Activated CD4-positive, alpha-beta T cell treated with anti-CD3 and anti-CD28 coated beads, Interleukin-2, amount 10 ng/mL, durations not matched to agents 7 days and 5 days (primary cell): ENCODE measurements around the gene MAPK9. TPM values are rescaled to one million over a fixed set of nuclear protein-coding genes. Genes with fewer than 3 reads are reported as not detected.

Experiments used
- CTCF ChIA-PET: fragments of 350-600 bp; sonication (Branson Sonifier 250); formaldehyde crosslinking; loops from one replicate; lab custom pipeline; 2021; ENCODE audit warnings: antibody characterized with exemption; lab: Charles Lee
- POLR2A ChIA-PET: fragments of 350-600 bp; sonication (Branson Sonifier 250); formaldehyde crosslinking; loops from one replicate; lab custom pipeline; 2021; ENCODE audit warnings: antibody characterized with exemption; lab: Charles Lee
- DNase-seq: peaks from one replicate; pipeline ENCODE4 v3.0.0-alpha.2; 2020
- H3K27ac Mint-ChIP-seq: one replicate; pipeline ENCODE4 v1.8.0; 2021; ENCODE audit warnings: mild to moderate bottlenecking, moderate library complexity, mixed read lengths
- H3K27me3 Mint-ChIP-seq: one replicate; pipeline ENCODE4 v1.8.0; 2021; ENCODE audit warnings: mixed read lengths
- H3K36me3 Mint-ChIP-seq: one replicate; pipeline ENCODE4 v1.8.0; 2021; ENCODE audit warnings: low read depth, mixed read lengths
- H3K4me1 Mint-ChIP-seq: one replicate; pipeline ENCODE4 v1.8.0; 2021; ENCODE audit warnings: mixed read lengths
- H3K4me3 Mint-ChIP-seq: one replicate; pipeline ENCODE4 v1.8.0; 2021; ENCODE audit warnings: mild to moderate bottlenecking, moderate library complexity, mixed read lengths
- H3K9me3 Mint-ChIP-seq: one replicate; pipeline ENCODE4 v1.8.0; 2021; ENCODE audit warnings: mixed read lengths
- total RNA-seq, 2 experiments: library from RNA; stranded (reverse); gene quantifications; one replicate each; pipeline ENCODE4 v1.2.3, GENCODE V29; 2021

Gene MAPK9
- total RNA-seq, 2 experiments from 2014 or later = 39.6 to 47.6 TPM

DNA sequence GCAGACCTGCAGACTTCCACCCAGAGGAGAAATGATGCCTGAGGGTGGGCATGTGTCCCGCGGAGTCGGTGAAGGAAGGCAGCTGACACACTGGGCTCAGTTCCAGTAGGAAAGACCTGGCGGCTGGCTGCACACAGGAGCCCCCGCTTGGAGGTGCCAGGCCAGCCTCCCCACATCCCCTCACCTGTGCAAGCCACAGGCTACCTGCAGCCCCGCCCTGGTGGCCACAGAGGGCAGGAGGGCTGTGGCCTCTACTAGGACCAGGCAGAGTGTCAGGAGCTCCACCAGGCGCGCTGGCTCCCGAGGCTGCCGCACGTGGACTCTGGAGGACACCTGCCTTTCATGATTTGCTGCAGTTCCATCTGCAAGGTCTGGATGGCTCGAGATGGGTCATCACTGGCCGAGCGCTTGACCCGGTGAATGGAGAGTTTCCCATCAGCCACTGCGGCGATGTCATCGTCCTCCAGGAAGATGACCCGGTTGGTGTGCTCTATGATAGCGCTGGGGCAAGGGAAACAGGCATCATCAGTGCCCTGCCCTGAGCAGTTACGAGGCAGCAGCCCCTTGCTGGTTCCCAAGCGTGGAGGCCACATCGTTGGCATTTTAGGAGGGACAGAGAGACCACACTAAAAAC, 26.7 kb upstream of the MAPK9 start:
- ChIA-PET CTCF (interaction anchor here (1.6 kb wide), 1 partner anchor 25 kb away, joined by 4 read pairs; no protein-coding TSS in a partner anchor), POLR2A (no interaction called here)
- no peak overlapping the region for H3K4me3 Mint-ChIP-seq
- H3K27ac Mint-ChIP-seq = no peak overlapping the region
- peaks cover 3% of the 10 kb centered on the region for H3K4me1 Mint-ChIP-seq
- H3K36me3 Mint-ChIP-seq = no peaks in the 10 kb centered on the region
- DNase-seq = no peak
- no peaks in the 10 kb centered on the region for H3K27me3 Mint-ChIP-seq
- H3K9me3 Mint-ChIP-seq = no peaks in the 10 kb centered on the region

DNA sequence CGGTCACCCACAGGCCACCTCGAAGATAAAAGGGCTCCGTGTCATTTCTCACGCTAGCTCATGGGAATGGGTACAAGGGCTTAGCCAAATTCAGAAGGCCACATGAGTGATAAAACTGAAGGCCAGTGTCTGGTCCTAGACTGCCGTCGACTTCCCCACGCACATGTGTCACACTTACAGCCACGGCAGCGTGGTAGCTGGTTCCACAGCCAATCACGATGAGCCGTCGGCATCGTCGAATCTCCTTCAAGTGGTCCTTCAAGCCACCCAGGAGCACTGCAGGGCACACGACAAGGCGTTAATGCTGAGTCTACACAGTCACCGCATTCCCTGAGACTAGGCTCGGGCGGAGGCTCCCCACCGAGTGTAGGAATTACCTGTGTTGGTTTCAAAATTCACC, 24.7 kb upstream of the MAPK9 start:
- ChIA-PET POLR2A (interaction anchor here (0.6 kb wide), 1 partner anchor 145 kb away, joined by 3 read pairs; no protein-coding TSS in a partner anchor), CTCF (interaction anchor here (1.3 to 3.6 kb wide), 3 partner anchors 12 to 27 kb away, joined by 4 to 40 read pairs (median 8); no protein-coding TSS in a partner anchor)
- Mint-ChIP-seq H3K4me1 (peaks cover 3% of the 10 kb centered on the region), H3K4me3 (no peak overlapping the region), H3K36me3 (no peaks in the 10 kb centered on the region), H3K27ac (no peak overlapping the region), H3K9me3 (no peaks in the 10 kb centered on the region), H3K27me3 (no peaks in the 10 kb centered on the region)
- DNase-seq = no peak

DNA sequence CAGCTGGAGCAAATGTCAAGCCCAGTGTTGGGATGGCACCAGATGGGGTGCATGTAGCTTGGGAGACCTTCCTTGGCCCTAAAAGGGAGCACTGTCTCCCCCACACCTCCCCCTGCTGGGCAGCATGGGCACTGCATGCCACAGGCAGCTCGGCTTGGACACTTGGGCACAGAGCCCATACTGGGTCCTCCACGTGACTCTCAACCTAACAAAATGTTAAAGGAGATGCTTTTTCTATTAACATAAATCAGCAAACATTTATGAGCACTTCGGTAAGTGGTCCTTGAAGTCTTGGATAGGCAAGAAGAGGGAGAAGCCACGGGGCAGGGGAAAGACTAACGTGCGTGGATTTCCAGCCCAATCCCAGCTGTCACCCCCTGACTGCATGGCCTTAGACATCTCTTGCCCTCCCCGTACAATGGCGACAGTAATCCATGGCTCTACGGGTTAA, 23.9 kb upstream of the MAPK9 start:
- H3K27me3 Mint-ChIP-seq = no peaks in the 10 kb centered on the region
- no peaks in the 10 kb centered on the region for H3K36me3 Mint-ChIP-seq
- no peaks in the 10 kb centered on the region for H3K9me3 Mint-ChIP-seq
- ChIA-PET POLR2A (interaction anchor here (0.6 kb wide), 1 partner anchor 146 kb away, joined by 3 read pairs; no protein-coding TSS in a partner anchor), CTCF (interaction anchor here (0.5 to 3.6 kb wide), 11 partner anchors 9 to 72 kb away, joined by 3 to 40 read pairs (median 4); no protein-coding TSS in a partner anchor)
- DNase-seq = peak; percentile 74
- H3K4me3 Mint-ChIP-seq = no peak overlapping the region
- H3K4me1 Mint-ChIP-seq = peaks cover 3% of the 10 kb centered on the region
- no peak overlapping the region for H3K27ac Mint-ChIP-seq

DNA sequence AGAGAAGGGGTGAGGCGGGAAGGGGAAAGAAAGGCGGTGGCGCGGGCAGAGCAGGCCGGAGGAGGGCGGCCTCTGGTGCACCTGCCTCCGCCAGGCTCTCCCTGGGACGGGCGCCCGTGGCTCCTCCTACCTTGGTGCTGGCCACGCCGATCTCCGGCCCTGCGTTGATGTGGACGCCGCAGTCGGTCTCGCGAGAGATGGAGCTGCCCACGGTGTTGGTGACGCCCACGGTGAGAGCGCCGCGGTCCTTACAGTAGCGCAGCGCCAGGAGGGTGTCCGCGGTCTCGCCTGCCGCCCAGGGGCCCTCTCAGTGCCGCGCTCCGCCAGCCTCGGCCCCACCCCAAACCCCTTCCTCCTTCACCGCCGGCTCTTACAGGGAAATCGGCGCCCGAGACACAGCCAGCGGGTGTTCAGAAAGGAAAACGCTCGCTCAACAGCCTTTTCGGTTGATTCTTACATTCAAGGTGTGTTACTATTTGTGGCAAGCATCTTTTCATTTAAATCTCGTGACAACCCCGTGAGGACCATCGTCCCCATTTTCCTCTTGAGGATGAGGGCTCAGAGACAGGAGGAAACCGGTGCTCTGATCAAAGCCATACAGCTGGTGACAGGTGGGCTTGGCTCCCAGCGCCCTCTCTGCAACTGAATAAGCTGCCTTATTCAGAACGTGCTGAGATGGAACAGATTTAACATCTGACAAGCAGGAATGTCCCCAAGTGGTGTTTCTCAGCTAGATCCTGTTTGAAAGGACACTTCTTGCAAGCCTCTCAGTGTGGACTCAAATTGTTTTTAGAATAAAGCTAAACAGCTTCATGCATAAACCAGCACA, 22.0 kb upstream of the MAPK9 start:
- ChIA-PET POLR2A (no interaction called here), CTCF (interaction anchor here (1.0 to 3.6 kb wide), 3 partner anchors 12 to 19 kb away, joined by 3 to 40 read pairs (median 4); no protein-coding TSS in a partner anchor)
- Mint-ChIP-seq H3K27me3 (no peaks in the 10 kb centered on the region), H3K27ac (peak overlapping the region; percentile 80), H3K36me3 (no peaks in the 10 kb centered on the region), H3K4me3 (peak overlapping the region; percentile 60), H3K4me1 (peaks cover 3% of the 10 kb centered on the region), H3K9me3 (no peaks in the 10 kb centered on the region)
- DNase-seq = peak; percentile 74

DNA sequence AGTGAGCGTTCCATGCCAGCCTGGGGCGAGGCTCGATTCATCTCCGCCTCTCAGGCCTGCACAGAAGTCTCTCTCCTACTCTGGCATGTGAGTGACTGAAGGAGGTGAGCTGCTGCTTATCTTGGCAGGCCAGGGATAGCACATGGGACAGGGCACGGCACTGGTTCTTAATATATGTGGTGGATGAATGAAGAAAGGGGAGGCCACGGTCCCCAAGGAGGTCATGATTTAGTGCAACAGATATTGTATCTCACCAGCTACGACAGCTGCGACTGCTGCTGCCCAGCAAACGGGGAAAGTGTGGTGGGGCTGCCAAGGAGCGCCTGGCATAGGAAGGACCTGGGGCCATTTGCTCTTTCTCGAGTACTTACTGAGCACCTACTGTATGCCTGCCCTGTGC, 19.3 kb upstream of the MAPK9 start:
- ChIA-PET CTCF (interaction anchor here (1.7 kb wide), 1 partner anchor 16 kb away, joined by 4 read pairs; no protein-coding TSS in a partner anchor), POLR2A (no interaction called here)
- Mint-ChIP-seq H3K9me3 (no peaks in the 10 kb centered on the region), H3K4me1 (peaks cover 3% of the 10 kb centered on the region), H3K27me3 (no peaks in the 10 kb centered on the region), H3K4me3 (no peak overlapping the region), H3K36me3 (no peaks in the 10 kb centered on the region), H3K27ac (no peak overlapping the region)
- no peak for DNase-seq

DNA sequence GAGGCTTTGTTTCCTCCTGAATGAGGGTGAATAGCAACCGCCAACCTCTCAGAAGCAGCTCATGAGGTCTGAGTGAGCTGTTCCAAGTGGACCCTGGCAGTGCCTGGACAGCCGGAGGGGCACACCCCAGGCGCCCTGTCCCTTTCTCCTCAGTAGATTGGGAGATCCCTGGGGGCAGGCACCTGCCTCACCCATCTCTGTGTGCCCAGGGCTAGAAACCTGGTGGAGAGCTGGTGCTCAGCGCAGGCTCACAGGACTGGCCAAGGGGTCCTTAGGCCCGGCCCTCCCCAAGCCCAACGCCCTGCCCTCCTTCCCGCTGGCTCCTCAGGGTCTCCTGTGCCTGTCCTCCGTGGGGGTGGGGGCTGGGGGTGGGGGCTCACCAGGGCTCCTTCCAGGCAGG, 14.9 kb upstream of the MAPK9 start:
- Mint-ChIP-seq H3K4me1 (no peaks in the 10 kb centered on the region), H3K36me3 (no peaks in the 10 kb centered on the region), H3K4me3 (no peak overlapping the region), H3K9me3 (no peaks in the 10 kb centered on the region), H3K27ac (no peak overlapping the region), H3K27me3 (no peaks in the 10 kb centered on the region)
- ChIA-PET CTCF (interaction anchor here (1.0 to 1.5 kb wide), 4 partner anchors 9 to 25 kb away, joined by 3 to 4 read pairs (median 3); no protein-coding TSS in a partner anchor), POLR2A (no interaction called here)
- DNase-seq = no peak

DNA sequence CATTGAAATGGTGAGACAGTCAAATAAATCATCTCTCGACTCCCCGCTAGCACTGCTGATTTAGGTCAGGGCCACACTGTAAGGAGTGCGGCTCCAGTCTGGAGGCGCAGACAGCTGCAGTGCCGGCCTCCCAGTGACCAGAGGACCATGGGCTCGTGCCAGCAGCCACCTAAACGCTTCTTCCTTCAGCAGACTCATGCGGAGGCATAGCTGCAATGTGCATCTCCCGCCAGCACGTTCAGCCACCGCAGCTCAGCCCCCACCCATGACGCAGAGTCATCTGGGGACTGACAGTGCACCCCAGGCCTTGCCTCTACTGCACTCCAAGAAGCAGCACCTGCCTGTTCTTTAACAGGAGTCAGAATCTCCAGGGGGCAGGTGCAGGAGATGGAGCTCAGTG, 13.6 kb upstream of the MAPK9 start:
- no peak overlapping the region for H3K27ac Mint-ChIP-seq
- ChIA-PET CTCF (interaction anchor here (0.6 to 4.0 kb wide), 4 partner anchors 10 to 774 kb away, joined by 3 to 18 read pairs (median 4); no protein-coding TSS in a partner anchor), POLR2A (no interaction called here)
- H3K4me3 Mint-ChIP-seq = no peak overlapping the region
- H3K4me1 Mint-ChIP-seq = no peaks in the 10 kb centered on the region
- no peaks in the 10 kb centered on the region for H3K9me3 Mint-ChIP-seq
- no peaks in the 10 kb centered on the region for H3K27me3 Mint-ChIP-seq
- H3K36me3 Mint-ChIP-seq = no peaks in the 10 kb centered on the region
- no peak for DNase-seq

DNA sequence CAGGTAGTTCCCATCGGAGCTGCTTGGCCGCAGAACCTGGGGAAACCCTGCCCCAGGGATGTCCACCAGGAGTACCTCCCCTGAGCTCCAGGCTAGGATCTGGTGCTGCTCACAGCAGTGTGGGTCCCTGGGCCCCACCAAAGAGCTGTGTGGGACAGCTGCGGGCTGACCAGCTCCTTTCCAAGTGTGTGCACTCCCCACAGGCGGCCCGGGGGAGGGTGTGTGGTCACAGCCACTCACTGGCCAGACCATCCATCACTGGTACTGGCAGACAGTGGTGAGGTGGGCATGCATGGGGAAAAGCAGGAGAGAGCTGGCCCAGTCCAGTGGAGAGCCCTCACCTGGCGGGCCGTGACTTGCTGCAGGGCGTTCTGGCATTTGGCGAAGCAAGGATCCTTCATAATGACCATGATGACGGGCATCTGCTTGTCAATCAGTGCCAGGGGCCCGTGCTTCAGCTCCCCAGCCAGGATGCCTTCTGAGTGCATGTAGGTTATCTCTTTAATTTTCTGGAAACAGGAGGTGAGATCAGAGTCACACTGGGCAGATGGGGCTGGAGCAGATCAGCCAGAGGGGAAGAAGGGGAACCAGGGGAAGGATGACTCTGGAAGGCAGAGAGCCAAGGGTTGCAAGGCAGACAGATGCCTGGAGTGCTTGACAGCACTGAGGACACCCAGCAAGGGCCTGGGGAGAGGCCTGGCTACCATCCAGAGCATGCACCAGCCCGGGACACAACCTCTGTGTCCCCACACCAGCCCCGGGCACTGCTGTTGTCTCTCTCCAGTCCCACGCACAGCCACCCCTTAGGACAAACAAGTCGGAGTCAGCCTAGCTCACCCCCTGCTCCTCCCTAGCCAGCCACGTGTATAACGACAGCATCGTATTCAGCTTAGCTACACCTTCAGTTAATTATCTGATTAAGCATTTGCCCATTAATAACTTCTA, 12.8 kb upstream of the MAPK9 start:
- H3K4me1 Mint-ChIP-seq = no peaks in the 10 kb centered on the region
- CTCF ChIA-PET = interaction anchor here (0.7 to 4.0 kb wide), 4 partner anchors 11 to 30 kb away, joined by 3 to 18 read pairs (median 4); no protein-coding TSS in a partner anchor
- H3K4me3 Mint-ChIP-seq = no peak overlapping the region
- H3K27me3 Mint-ChIP-seq = no peaks in the 10 kb centered on the region
- no peaks in the 10 kb centered on the region for H3K36me3 Mint-ChIP-seq
- H3K27ac Mint-ChIP-seq = no peak overlapping the region
- DNase-seq = no peak
- POLR2A ChIA-PET = no interaction called here
- no peaks in the 10 kb centered on the region for H3K9me3 Mint-ChIP-seq

DNA sequence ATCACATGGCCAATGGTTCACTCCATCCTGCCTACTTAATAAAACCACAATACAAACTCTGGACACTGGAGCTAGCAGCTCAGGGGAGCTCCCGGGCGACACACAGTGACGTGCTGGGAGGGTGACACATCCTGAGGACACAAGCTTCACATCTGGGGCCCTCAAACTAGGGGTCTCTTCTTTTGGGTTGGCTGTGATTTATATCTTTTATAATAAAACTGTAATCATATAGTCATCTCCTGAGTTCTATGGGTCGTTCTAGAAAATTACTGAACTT, 12.1 kb upstream of the MAPK9 start:
- Mint-ChIP-seq H3K9me3 (no peaks in the 10 kb centered on the region), H3K27me3 (peaks cover 2% of the 10 kb centered on the region), H3K4me3 (no peak overlapping the region), H3K27ac (no peak overlapping the region), H3K4me1 (no peaks in the 10 kb centered on the region), H3K36me3 (no peaks in the 10 kb centered on the region)
- CTCF ChIA-PET = interaction anchor here (1.2 to 4.0 kb wide), 2 partner anchors 11 to 31 kb away, joined by 3 to 18 read pairs; no protein-coding TSS in a partner anchor
- POLR2A ChIA-PET = no interaction called here
- DNase-seq = no peak

DNA sequence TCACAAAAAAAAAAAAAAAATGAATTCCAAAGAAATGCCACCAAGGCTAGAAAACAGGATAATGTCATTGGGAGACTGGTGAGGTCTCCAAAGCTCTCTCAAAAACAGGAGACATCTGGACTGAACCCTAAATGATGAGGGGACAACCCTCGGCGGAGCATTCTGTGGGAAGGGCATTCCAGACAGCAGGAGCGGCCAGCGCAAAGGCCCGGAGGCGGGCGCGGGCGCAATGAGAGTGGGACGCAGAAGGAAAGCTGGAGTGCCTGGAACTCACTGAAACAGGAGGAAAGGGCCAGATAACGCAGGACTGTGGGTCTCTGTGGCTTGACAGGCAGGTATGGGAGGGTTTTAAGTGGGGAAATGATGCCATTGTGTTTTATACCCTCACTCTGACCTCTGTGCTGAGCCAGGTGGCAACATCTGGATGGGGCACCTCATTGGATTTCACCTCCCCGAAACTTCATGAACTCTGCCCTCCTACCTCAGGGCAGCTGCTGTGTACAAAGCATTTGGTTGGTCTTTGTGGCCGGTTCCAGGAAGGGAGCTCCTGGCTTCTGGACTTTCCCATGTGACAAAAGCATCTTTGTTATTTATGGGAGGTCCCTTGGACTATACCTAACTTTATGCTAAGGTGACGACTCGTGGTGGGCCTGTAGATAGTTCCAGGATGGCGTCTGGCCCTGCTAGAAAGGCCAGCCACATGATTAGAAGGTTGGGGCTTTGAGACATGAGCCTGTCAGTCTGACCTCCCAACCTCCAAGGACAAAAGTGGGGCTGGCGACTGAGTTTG, 11.5 kb upstream of the MAPK9 start:
- Mint-ChIP-seq H3K36me3 (no peaks in the 10 kb centered on the region), H3K27me3 (peaks cover 2% of the 10 kb centered on the region), H3K4me3 (no peak overlapping the region), H3K27ac (no peak overlapping the region), H3K9me3 (no peaks in the 10 kb centered on the region), H3K4me1 (no peaks in the 10 kb centered on the region)
- DNase-seq = no peak
- CTCF ChIA-PET = interaction anchor here (1.2 to 4.0 kb wide), 2 partner anchors 10 to 31 kb away, joined by 3 to 18 read pairs; no protein-coding TSS in a partner anchor
- POLR2A ChIA-PET = interaction anchor here (0.6 kb wide), 1 partner anchor 143 kb away, joined by 4 read pairs; no protein-coding TSS in a partner anchor

DNA sequence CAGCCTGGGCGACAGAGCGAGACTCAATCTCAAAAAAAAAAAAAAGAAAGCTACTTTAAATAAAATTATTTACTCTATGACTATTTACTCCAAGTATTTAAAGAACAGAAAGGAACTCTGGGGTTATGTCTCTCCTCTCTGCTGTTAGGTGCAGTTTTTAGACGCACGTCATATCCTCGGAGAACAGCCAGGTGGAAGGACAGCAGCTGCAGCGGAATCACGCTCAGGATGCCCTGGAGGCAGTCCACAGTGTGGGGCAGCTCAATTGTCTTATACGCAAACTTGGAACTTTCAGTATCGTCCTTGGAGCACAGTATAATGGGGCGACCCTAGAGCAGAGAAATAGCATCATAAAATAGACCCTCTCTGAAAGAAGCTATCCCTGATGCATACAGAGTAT, 10.4 kb upstream of the MAPK9 start:
- ChIA-PET POLR2A (no interaction called here), CTCF (interaction anchor here (4.0 kb wide), 1 partner anchor 9 kb away, joined by 18 read pairs; no protein-coding TSS in a partner anchor)
- Mint-ChIP-seq H3K4me3 (no peak overlapping the region), H3K27ac (no peak overlapping the region), H3K27me3 (peaks cover 2% of the 10 kb centered on the region), H3K36me3 (no peaks in the 10 kb centered on the region), H3K4me1 (peaks cover 3% of the 10 kb centered on the region), H3K9me3 (no peaks in the 10 kb centered on the region)
- no peak for DNase-seq
